ENCODE measurements around the gene ATP5MC2. TPM values are rescaled to one million over a fixed set of nuclear protein-coding genes. Genes with fewer than 3 reads are reported as not detected.
A peak's percentile ranks its signal among the peaks of the same experiment; 100 is the strongest.
"Not testable (repeated sequence)": the region's sequence is repeated elsewhere in the genome, so short reads cannot be mapped to it uniquely, and the experiment has no call there.

ATP5MC2 gene
- total RNA-seq, 2 experiments from 2014 or later, result 378 TPM

DNA sequence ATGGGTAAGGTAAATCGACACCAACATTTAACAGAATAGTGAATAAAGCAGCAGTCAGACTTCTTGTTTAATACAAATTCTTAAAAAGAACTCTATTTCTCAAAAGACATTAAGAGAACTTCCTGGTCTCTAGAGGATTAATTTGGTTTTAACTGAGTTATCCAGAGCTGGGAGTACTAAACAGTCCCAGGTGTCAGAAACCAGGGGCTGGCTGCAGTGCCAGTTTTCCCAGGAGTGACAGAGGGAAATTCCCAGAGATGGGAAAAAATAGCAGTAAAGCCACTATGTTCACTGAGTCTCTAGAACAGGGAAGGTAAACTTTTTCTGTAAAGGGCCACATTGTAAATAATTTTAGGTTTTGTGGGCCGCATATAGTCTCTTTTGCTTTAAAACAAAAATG lies 8.8 kb downstream of the ATP5MC2 start:
- Mint-ChIP-seq H3K27ac (peak overlapping the region; percentile 21), H3K27me3 (no peaks in the 10 kb centered on the region), H3K4me3 (no peak overlapping the region), H3K4me1 (ENCODE audit: low read depth) (peaks cover 9% of the 10 kb centered on the region), H3K9me3 (no peaks in the 10 kb centered on the region), H3K36me3 (peaks cover 45% of the 10 kb centered on the region)
- ChIA-PET POLR2A (no interaction called here), CTCF (interaction anchor here (0.7 kb wide), 1 partner anchor 10 kb away, joined by 3 read pairs; no protein-coding TSS in a partner anchor)
- DNase-seq, result no peak
- intact Hi-C loops (cut with micrococcal nuclease), result no loop called here

- POLR2A ChIA-PET, result no interaction called here
- Mint-ChIP-seq H3K36me3 (peaks cover 38% of the 10 kb centered on the region), H3K4me3 (no peak overlapping the region), H3K27ac (no peak overlapping the region), H3K27me3 (no peaks in the 10 kb centered on the region), H3K9me3 (no peaks in the 10 kb centered on the region), H3K4me1 (ENCODE audit: low read depth) (no peaks in the 10 kb centered on the region)
- CTCF ChIA-PET, result interaction anchor here (0.8 to 1.1 kb wide), 2 partner anchors 82 to 122 kb away, joined by 3 read pairs; no protein-coding TSS in a partner anchor
- intact Hi-C loops (cut with micrococcal nuclease), result no loop called here
- DNase-seq, result no peak
Measured at GRCh38 chr12:53664936-53665335, 10.9 kb downstream of the ATP5MC2 start.

DNA sequence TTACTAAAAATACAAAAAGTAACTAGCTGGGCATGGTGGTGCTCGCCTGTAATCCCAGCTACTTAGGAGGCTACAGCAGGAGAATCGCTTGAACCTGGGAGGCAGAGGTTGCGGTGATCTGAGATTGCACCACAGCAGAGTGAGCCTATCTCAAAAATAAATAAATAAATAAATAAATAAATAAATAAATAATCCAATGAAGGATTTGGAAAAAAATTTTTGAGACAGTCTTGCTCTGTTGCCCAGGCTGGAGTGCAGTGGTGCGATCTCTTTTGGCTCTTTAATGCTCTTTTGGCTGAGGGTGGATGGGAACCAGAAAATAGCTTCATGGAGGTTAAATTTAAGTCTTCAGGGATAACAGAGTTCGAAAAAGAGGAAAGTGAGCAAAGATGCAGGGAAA lies 11.7 kb downstream of the ATP5MC2 start:
- Mint-ChIP-seq H3K36me3 (peaks cover 31% of the 10 kb centered on the region), H3K4me1 (ENCODE audit: low read depth) (no peaks in the 10 kb centered on the region), H3K9me3 (no peaks in the 10 kb centered on the region), H3K27me3 (no peaks in the 10 kb centered on the region), H3K4me3 (no peak overlapping the region), H3K27ac (no peak overlapping the region)
- ChIA-PET CTCF (interaction anchor here (0.8 to 1.3 kb wide), 3 partner anchors 12 to 121 kb away, joined by 3 to 5 read pairs (median 3); partner anchors contain the start of gene ATP5MC2), POLR2A (interaction anchor here (1.1 kb wide), 1 partner anchor 9 kb away, joined by 3 read pairs; no protein-coding TSS in a partner anchor)
- DNase-seq, result no peak
- intact Hi-C loops (cut with micrococcal nuclease), result no loop called here

GRCh38 chr12:53660041-53660440 lies 15.8 kb downstream of the ATP5MC2 start:
- Mint-ChIP-seq H3K4me3 (no peak overlapping the region), H3K4me1 (ENCODE audit: low read depth) (no peaks in the 10 kb centered on the region), H3K27me3 (no peaks in the 10 kb centered on the region), H3K27ac (no peak overlapping the region), H3K36me3 (peaks cover 19% of the 10 kb centered on the region), H3K9me3 (no peaks in the 10 kb centered on the region)
- CTCF ChIA-PET, result no interaction called here
- no peak for DNase-seq
- POLR2A ChIA-PET, result interaction anchor here (1.4 kb wide), 1 partner anchor 16 kb away, joined by 5 read pairs; the partner anchor contains the start of gene ATP5MC2
- intact Hi-C loops (cut with micrococcal nuclease), result no loop called here

DNA sequence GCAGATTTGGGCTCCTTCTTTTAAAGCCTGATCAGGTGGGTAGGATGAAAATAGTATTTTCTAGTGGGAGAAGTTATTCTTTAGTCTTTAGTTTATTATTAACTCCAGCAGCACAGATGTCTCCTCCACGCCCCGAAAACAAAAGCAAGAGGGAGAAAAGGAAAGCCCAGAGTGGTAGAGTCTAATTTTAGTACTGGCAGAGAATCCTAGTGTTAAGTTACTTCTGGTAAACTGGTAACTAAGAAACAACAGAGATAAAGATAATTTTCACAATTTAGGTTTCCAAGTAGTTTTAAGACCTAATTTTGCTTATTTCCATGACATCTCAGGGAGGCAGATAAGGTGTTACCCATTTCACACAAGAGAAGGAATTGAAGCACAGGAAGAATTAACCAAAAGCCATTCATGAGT lies 16.3 kb downstream of the ATP5MC2 start:
- Mint-ChIP-seq H3K4me1 (ENCODE audit: low read depth) (no peaks in the 10 kb centered on the region), H3K36me3 (peaks cover 17% of the 10 kb centered on the region), H3K27me3 (no peaks in the 10 kb centered on the region), H3K4me3 (no peak overlapping the region), H3K9me3 (no peaks in the 10 kb centered on the region), H3K27ac (no peak overlapping the region)
- ChIA-PET POLR2A (interaction anchor here (1.4 kb wide), 1 partner anchor 16 kb away, joined by 5 read pairs; the partner anchor contains the start of gene ATP5MC2), CTCF (no interaction called here)
- intact Hi-C loops (cut with micrococcal nuclease), result no loop called here
- DNase-seq, result no peak

- POLR2A ChIA-PET, result interaction anchor here (1.4 kb wide), 1 partner anchor 17 kb away, joined by 5 read pairs; the partner anchor contains the start of gene ATP5MC2
- DNase-seq, result no peak
Measured at GRCh38 chr12:53659011-53659551, 16.8 kb downstream of the ATP5MC2 start.

GRCh38 chr12:53657041-53657440 lies 18.8 kb downstream of the ATP5MC2 start:
- ChIA-PET POLR2A (interaction anchor here (0.7 kb wide), 1 partner anchor 79 kb away, joined by 3 read pairs; no protein-coding TSS in a partner anchor), CTCF (interaction anchor here (1.3 kb wide), 1 partner anchor 148 kb away, joined by 3 read pairs; no protein-coding TSS in a partner anchor)
- Mint-ChIP-seq H3K9me3 (no peaks in the 10 kb centered on the region), H3K27me3 (no peaks in the 10 kb centered on the region), H3K36me3 (peaks cover 6% of the 10 kb centered on the region), H3K27ac (no peak overlapping the region), H3K4me1 (ENCODE audit: low read depth) (no peaks in the 10 kb centered on the region), H3K4me3 (no peak overlapping the region)
- DNase-seq, result no peak
- intact Hi-C loops (cut with micrococcal nuclease), result no loop called here

More at GRCh38 chr12:53659011-53659551, 16.8 kb downstream of the ATP5MC2 start:
- no peaks in the 10 kb centered on the region for H3K27me3 Mint-ChIP-seq
- H3K36me3 Mint-ChIP-seq, result peaks cover 14% of the 10 kb centered on the region
- intact Hi-C loops (cut with micrococcal nuclease), result no loop called here
- CTCF ChIA-PET, result interaction anchor here (0.7 kb wide), 1 partner anchor 17 kb away, joined by 4 read pairs; the partner anchor contains the start of gene ATP5MC2
- H3K4me1 Mint-ChIP-seq (ENCODE audit: low read depth), result no peaks in the 10 kb centered on the region
- no peak overlapping the region for H3K4me3 Mint-ChIP-seq
- H3K9me3 Mint-ChIP-seq, result no peaks in the 10 kb centered on the region
- no peak overlapping the region for H3K27ac Mint-ChIP-seq

DNA sequence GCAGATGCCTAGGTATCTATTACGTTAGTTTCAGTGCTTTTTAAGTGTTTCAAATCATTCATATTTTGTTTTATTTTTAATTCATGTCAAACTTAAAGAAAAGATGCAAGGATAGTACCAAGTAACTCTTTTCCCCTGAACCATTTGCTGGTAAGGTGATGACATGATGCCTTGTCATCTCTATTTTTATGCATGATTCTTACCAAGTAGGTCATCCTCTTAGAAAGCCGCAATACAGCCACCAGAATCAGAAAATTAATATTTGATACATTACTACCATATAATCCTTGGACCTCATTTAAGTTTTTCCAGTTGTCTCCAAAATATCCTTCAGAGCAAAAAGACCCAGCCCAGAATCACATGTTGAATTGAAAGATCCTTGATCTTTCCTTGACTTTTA lies 22.3 kb downstream of the ATP5MC2 start:
- Mint-ChIP-seq H3K4me3 (no peak overlapping the region), H3K27me3 (no peaks in the 10 kb centered on the region), H3K36me3 (peaks cover 3% of the 10 kb centered on the region), H3K9me3 (no peaks in the 10 kb centered on the region), H3K4me1 (ENCODE audit: low read depth) (no peaks in the 10 kb centered on the region), H3K27ac (no peak overlapping the region)
- CTCF ChIA-PET, result no interaction called here
- POLR2A ChIA-PET, result no interaction called here
- intact Hi-C loops (cut with micrococcal nuclease), result no loop called here
- no peak for DNase-seq

- no peaks in the 10 kb centered on the region for H3K36me3 Mint-ChIP-seq
- intact Hi-C loops (cut with micrococcal nuclease), result no loop called here
- CTCF ChIA-PET, result interaction anchor here (1.0 kb wide), 1 partner anchor 109 kb away, joined by 3 read pairs; no protein-coding TSS in a partner anchor
Measured at GRCh38 chr12:53652366-53652765, 23.5 kb downstream of the ATP5MC2 start.

DNA sequence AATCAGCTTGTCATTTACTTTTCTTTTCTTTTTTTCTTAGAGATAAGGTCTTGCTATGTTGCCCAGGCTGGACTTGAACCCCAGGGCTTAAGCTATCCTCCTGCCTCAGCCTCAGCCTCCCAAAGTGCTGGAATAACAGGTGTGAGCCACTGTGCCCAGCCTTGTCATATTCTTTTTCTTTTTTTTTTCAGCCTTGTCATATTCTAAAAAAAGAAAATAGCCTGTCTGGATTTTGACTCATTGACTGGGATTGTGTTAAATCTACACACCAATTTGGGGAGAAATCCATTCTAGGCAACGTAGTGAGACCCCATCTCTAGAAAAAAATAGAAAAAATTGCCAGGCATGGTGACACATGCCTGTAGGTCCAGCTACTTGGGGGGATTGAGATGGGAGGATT lies 24.1 kb downstream of the ATP5MC2 start:
- DNase-seq, result no peak
- POLR2A ChIA-PET, result no interaction called here
- H3K36me3 Mint-ChIP-seq, result no peaks in the 10 kb centered on the region
- H3K27me3 Mint-ChIP-seq, result no peaks in the 10 kb centered on the region
- no peaks in the 10 kb centered on the region for H3K4me1 Mint-ChIP-seq (ENCODE audit: low read depth)
- H3K4me3 Mint-ChIP-seq, result no peak overlapping the region
- intact Hi-C loops (cut with micrococcal nuclease), result no loop called here
- CTCF ChIA-PET, result interaction anchor here (0.6 to 1.0 kb wide), 2 partner anchors 18 to 109 kb away, joined by 3 read pairs; no protein-coding TSS in a partner anchor
- no peak overlapping the region for H3K27ac Mint-ChIP-seq
- no peaks in the 10 kb centered on the region for H3K9me3 Mint-ChIP-seq

More at GRCh38 chr12:53652366-53652765, 23.5 kb downstream of the ATP5MC2 start:
- POLR2A ChIA-PET, result no interaction called here
- no peak overlapping the region for H3K4me3 Mint-ChIP-seq
- no peaks in the 10 kb centered on the region for H3K4me1 Mint-ChIP-seq (ENCODE audit: low read depth)
- no peak for DNase-seq
- H3K27ac Mint-ChIP-seq, result no peak overlapping the region
- no peaks in the 10 kb centered on the region for H3K9me3 Mint-ChIP-seq
- no peaks in the 10 kb centered on the region for H3K27me3 Mint-ChIP-seq

GRCh38 chr12:53646300-53646699 lies 29.6 kb downstream of the ATP5MC2 start:
- POLR2A ChIA-PET; H3K36me3 Mint-ChIP-seq; DNase-seq; H3K4me1 Mint-ChIP-seq (ENCODE audit: low read depth); intact Hi-C loops (cut with micrococcal nuclease); H3K9me3 Mint-ChIP-seq; H3K27me3 Mint-ChIP-seq; H3K4me3 Mint-ChIP-seq; H3K27ac Mint-ChIP-seq; CTCF ChIA-PET: not testable (repeated sequence)

DNA sequence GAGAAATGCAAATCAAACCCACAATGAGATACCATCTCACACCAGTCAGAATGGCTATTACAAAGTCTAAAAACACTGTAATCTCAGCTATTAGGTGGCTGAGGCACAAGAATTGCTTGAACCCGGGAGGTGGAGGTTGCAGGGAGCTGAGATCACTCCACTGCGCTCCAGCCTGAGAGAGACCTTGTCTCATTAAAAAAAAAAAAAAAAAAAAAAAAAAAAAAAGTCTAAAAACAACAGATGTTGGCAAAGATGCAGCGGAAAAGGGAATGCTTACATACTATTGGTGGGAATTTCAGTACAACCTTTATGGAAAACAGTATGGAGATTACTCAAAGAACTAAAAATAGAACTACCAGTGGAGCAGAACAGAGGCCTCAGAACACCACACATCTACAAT lies 30.7 kb downstream of the ATP5MC2 start:
- no peaks in the 10 kb centered on the region for H3K4me1 Mint-ChIP-seq (ENCODE audit: low read depth)
- H3K27me3 Mint-ChIP-seq, result no peaks in the 10 kb centered on the region
- CTCF ChIA-PET, result no interaction called here
- no peak for DNase-seq
- POLR2A ChIA-PET, result no interaction called here
- no peak overlapping the region for H3K27ac Mint-ChIP-seq
- intact Hi-C loops (cut with micrococcal nuclease), result no loop called here
- H3K4me3 Mint-ChIP-seq, result no peak overlapping the region
- H3K9me3 Mint-ChIP-seq, result no peaks in the 10 kb centered on the region
- H3K36me3 Mint-ChIP-seq, result no peaks in the 10 kb centered on the region

- no peaks in the 10 kb centered on the region for H3K9me3 Mint-ChIP-seq
- no peak overlapping the region for H3K4me3 Mint-ChIP-seq
- no peaks in the 10 kb centered on the region for H3K36me3 Mint-ChIP-seq
- H3K27ac Mint-ChIP-seq, result no peak overlapping the region
- POLR2A ChIA-PET, result interaction anchor here (0.5 kb wide), 1 partner anchor 16 kb away, joined by 4 read pairs; no protein-coding TSS in a partner anchor
- CTCF ChIA-PET, result interaction anchor here (0.9 kb wide), 1 partner anchor 32 kb away, joined by 3 read pairs; the partner anchor contains the start of gene ATP5MC2
- DNase-seq, result no peak
- intact Hi-C loops (cut with micrococcal nuclease), result no loop called here
- H3K27me3 Mint-ChIP-seq, result no peaks in the 10 kb centered on the region
- no peaks in the 10 kb centered on the region for H3K4me1 Mint-ChIP-seq (ENCODE audit: low read depth)
Measured at GRCh38 chr12:53644133-53644532, 31.8 kb downstream of the ATP5MC2 start.
